Activated CD4-positive, alpha-beta T cell treated with anti-CD3 and anti-CD28 coated beads, Interleukin-2, amount 50 U/mL, for 48 hours (primary cell): ENCODE data around the gene GPS1.

Experiments
- DNase-seq, 2 experiments: peaks; one replicate each; pipeline ENCODE4 v3.0.0-alpha.2; 2020

The GPS1 gene

GRCh38 chr17:82047379-82047778 lies 4.3 kb upstream of the GPS1 start:
- DNase-seq, result no peak

- no peak for DNase-seq
Observed at GRCh38 chr17:82047914-82048570, 3.7 kb upstream of the GPS1 start.

- DNase-seq, result no peak
Observed at GRCh38 chr17:82048571-82048971, 3.1 kb upstream of the GPS1 start.

- no peak for DNase-seq
Observed at GRCh38 chr17:82049106-82049505, 2.6 kb upstream of the GPS1 start.

- DNase-seq, result no peak
Observed at GRCh38 chr17:82049521-82049971, 2.2 kb upstream of the GPS1 start.

- no peak for DNase-seq
Observed at GRCh38 chr17:82050152-82050760, 1.4 kb upstream of the GPS1 start.

- DNase-seq, result no peak
Observed at GRCh38 chr17:82050761-82051641, 697 bp upstream of the GPS1 start.

- no peak for DNase-seq
Observed at GRCh38 chr17:82052638-82053059, 951 bp downstream of the GPS1 start.

- no peak for DNase-seq
Observed at GRCh38 chr17:82053130-82053529, 1.4 kb downstream of the GPS1 start.

GRCh38 chr17:82053556-82054263 lies 2.0 kb downstream of the GPS1 start:
- DNase-seq, result no peak

- DNase-seq, result peak in 1 of 2 experiments; percentile 3
Observed at GRCh38 chr17:82054351-82055022, 2.8 kb downstream of the GPS1 start.

- peak in 1 of 2 experiments; percentile 6 for DNase-seq
Observed at GRCh38 chr17:82055023-82055964, 3.6 kb downstream of the GPS1 start.

- no peak for DNase-seq
Observed at GRCh38 chr17:82055965-82056728, 4.4 kb downstream of the GPS1 start.

GRCh38 chr17:82056729-82057621 lies 5.3 kb downstream of the GPS1 start:
- DNase-seq, result peak in 1 of 2 experiments; percentile 4

- DNase-seq, result no peak
Observed at GRCh38 chr17:82058230-82058854, 6.6 kb downstream of the GPS1 start.

- DNase-seq, result no peak
Observed at GRCh38 chr17:82058855-82059249, 7.2 kb downstream of the GPS1 start.

GRCh38 chr17:82059272-82060000 lies 7.7 kb downstream of the GPS1 start:
- no peak for DNase-seq

- no peak for DNase-seq
Observed at GRCh38 chr17:82060001-82060380, 8.3 kb downstream of the GPS1 start.
